NCI-H2196 treated with DMSO at 0.1 percent for 48 hours (cell line): ENCODE results near the gene TIFAB.

ENCODE experiments used
- DNase-seq: peaks from one replicate; lab custom pipeline; 2025; ENCODE audit not compliant: unreplicated experiment; lab: John Stamatoyannopoulos, UW

Gene TIFAB

GRCh38 chr5:135444360-135444759 is 7.8 kb downstream of the TIFAB start:
- DNase-seq: no peak

- DNase-seq: no peak
These were observed 8.8 kb downstream of the TIFAB start for GRCh38 chr5:135443161-135443960.

GRCh38 chr5:135442431-135443160 is 9.6 kb downstream of the TIFAB start:
- DNase-seq: no peak

DNA sequence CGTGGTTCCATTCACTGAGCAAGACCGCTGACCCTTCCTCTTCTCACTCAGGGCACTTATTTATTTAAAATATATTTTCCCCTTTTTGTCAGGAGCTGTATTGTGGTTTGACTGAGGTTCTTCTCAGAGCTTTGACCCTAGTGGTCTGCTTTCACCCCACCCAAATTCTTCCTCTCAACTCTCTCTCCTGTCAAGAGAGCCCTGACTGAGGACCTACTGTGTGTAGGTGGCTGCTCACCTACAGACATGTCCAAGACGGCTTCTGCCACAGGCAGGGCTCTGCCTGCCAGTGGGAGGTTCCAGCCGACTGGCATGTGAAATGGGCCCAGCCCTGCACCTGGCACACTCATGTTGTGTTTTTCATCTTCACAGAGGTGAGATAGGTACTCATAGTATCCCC is 10.2 kb downstream of the TIFAB start:
- no peak for DNase-seq

DNA sequence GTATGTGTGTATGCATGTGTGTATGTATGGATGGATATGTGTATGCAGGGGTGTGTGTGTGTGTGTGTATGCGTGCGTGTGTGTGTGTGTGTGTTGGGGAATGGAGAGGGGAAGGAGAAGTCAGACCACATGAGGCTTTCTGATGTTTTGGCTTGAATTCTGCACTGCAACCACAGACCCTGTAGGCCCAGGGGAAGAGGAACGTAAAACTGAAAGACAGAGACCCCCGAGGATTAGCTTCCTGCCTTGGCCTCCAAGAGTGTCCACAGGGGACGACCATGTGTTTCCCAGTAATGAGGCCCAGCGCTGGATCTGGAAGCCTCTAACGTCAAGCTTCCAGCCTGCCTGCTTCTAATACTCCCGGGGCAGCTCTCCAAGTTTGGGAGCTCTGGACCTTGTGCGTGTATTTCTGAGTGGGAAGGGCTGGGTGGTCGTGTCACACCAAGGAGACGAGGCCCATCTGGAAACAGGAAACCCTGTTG is 10.8 kb downstream of the TIFAB start:
- no peak for DNase-seq

DNA sequence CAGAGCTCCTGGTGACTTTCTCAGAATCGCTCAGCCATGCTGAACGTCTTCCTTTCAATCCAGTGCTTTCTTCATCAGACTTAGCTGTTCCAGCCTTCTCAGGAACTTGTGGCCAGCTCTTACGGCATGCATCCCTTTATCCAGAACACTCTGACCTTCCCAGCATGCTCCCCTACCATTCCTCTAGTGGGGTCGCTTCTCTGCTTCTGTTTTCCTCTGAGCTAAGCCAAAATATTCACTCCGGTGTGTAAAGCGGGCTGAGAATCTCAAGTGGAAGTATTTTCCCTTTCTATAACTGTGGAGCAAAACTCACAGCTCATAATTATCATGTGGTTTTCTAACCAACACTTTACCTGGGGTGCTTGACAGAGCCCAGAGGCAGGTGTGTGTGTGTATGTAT is 11.2 kb downstream of the TIFAB start:
- no peak for DNase-seq

GRCh38 chr5:135439231-135440205 is 12.6 kb downstream of the TIFAB start:
- no peak for DNase-seq

- no peak for DNase-seq
These were observed 13.4 kb downstream of the TIFAB start for GRCh38 chr5:135438636-135439221.

- DNase-seq: peak; percentile 73
These were observed 14.2 kb downstream of the TIFAB start for GRCh38 chr5:135437796-135438560.

DNA sequence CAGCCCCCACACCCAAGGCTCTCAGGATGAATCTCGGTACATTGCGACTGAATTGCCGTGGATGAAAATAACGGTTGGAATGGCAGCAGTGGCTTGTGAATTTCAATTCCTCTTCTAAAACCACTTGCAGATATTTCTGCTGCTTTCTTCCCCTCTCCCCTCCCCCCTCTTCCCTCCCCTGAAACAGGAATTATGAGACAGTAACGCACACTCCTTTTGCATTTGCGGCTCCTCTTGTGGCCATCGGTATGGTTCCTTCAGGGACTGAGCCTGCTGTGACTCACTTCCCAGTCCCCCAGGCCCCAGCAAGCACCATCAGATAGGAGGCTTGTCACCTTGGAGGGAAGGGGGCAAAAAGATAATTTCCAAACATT is 14.7 kb downstream of the TIFAB start:
- no peak for DNase-seq

DNA sequence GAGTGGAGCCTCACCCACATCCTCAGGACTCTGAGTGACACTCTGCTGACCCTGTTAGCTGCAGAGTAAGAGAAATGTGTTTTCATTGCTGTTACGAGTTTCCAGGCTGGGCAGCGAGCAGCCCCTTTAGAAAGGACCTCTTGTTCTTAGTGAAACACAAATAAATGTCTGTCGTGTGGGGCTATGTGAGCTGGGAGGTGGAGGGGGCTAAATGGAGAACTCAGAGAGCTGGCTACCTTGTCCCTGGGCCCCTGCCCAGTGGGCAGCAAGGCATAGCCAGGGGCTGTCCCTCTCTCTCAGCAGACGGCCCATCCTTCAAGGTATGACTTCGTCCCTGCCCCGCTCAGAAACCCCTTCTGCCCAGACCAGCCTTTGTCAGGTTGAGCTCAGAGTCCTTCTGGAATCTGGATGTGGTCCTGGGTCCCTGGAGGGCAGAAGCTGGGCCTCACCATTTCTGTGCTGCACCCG is 15.2 kb downstream of the TIFAB start:
- DNase-seq: no peak

GRCh38 chr5:135435467-135436330 is 16.5 kb downstream of the TIFAB start:
- DNase-seq: no peak

DNA sequence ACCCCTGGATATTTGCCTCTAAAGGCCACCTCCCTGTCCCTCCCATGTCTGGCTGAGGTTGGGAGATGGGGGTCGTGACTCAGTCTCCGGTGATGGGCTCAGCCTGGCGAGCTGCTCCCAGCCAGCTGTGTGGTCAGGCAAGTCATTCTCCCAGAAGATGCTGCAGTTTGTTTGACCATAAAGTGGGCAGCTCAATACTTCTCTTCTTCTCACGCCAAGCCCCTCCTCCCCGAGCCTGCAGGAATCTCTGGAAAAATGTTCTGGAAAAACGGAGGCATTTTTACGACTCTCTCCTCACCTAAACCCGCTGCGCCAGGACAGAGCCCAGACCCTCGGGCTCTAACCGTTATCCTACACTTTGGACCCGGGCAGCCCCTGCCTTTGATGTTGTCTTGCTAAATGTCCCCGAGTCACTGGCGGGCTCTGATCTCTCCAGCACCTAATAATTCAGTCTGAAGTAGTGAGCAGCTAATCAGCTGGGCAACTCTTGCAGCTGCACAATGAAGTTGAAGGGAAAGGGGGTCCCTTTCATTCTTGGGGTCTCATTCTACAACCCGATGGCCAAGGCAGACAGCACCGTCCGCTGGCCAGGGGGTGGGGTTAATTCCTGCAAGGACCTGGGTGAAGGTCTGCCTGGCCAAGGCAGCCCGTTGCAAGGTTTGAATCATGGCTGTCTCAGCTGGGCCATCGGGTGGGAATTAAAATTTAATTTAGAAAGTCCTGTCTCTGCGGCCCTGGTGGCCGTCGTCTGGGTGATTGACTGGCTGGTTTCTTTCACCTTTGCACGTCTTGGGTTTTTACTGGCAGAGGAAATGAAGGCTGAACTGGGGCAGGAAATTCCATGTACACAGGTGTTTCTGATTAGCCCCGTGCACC is 17.3 kb downstream of the TIFAB start:
- DNase-seq: no peak

DNA sequence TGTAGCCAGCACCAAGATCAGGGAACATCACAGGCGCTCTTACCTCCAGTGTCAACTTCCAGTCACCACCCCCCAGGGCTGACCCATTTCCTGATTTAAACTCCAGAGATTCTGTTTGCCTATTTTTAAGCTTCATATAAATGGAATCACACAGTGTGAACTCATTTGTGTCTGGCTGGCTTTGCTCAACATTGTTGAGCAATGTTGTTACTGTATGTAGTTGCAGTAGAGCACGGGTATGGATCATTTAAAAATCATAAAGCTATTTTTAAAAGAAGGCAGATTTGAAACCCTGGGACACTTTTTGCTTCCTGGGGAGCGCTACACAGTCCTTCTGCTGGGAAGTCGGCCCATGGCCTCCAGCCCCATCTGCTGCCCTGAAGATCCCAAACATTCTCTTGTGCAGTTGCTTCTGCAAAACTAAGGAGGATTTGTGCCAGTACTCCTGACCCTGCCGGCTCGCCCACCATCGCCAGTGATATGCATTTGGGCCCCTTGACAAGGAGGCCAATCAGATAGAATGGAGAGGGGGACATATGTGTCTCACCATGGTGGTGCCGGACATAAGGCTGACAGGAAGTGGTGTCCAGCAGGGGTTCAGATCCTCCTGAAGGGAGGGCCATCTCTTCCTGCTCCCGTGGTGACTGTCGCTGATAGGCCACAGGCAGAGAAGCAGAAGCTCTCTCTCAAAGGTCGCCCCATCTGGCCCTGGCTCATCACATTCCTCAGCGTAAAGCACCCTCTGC is 18.3 kb downstream of the TIFAB start:
- no peak for DNase-seq

- no peak for DNase-seq
These were observed 20.0 kb downstream of the TIFAB start for GRCh38 chr5:135432113-135432512.

DNA sequence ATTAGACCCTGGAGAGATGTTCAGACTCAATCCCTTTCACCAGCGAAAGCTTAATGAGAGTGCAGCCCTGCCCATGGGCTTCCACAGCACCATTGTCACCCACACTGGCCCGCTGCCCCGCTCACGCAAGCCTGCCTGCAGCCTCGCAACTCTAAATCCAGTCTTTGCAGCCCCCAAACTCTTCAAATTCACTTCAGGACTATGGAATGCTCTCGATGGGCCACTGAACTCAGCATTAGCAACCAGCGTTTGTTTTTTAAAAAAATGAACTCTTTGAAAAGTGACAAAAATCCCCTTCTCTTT is 22.1 kb downstream of the TIFAB start:
- DNase-seq: no peak

DNA sequence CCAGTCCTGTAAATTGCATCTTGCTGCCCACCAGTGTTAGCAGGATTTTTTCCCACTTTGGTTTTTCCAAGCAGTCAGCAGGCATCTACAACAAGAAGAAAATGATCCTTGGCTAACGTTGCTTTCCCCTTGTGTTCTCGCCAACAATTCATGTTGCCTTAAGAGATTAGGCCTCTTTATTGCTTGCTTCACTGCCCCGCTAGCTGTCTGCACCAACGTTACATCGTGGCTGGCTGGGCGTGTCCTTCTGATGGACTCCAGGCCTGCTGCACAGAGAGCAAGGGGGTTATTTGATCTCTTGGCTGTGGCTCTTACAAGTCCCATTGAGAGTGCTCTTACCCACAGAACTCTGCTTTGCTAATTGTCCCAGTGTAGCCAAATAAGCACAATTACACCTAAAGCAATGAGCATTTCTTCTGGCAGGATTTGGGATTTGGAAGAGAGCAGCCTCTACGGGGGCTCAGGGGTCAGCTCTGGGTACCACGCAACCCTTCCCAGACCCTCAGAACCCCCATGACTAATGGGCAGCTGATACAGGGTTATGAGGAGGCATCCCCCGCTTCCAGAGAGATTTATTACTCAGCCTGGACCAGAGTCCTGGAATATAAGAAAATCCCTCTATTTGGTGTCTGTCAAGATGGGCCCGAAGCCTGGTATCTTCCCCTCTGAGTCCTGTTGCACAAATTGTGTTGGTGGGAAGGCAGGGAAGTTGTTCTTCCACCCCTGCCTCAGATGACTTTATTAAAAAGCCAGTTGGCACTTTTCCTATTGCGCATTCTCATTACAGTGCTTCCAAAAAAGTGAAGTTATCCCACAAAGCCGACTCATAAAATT is 22.6 kb downstream of the TIFAB start:
- DNase-seq: peak; percentile 12
